Subcutaneous adipose tissue (tissue), 4 donors: Measurements from ENCODE around the gene FAAP20. TPM values are rescaled to one million over a fixed set of nuclear protein-coding genes. Genes with fewer than 3 reads are reported as not detected.

Experiments used
- total RNA-seq, 4 donors: library from RNA; depleted of rRNA; stranded (reverse); fragments of >200 nt; gene quantifications; one replicate each; pipeline ENCODE4 v1.1.0, GENCODE V29; 2016
- TF ChIP-seq, protein P1 (sequence below): fragments of 450-650 bp; IDR thresholded peaks from one replicate; pipeline ENCODE4 v1.5.1; 2016; ENCODE audit warnings: low read depth, mild to moderate bottlenecking, control low read depth, antibody characterized with exemption, moderate library complexity

The FAAP20 gene
- total RNA-seq, 4 donors from 2014 or later: 15.8 to 41.1 (median 34.1) TPM

DNA sequence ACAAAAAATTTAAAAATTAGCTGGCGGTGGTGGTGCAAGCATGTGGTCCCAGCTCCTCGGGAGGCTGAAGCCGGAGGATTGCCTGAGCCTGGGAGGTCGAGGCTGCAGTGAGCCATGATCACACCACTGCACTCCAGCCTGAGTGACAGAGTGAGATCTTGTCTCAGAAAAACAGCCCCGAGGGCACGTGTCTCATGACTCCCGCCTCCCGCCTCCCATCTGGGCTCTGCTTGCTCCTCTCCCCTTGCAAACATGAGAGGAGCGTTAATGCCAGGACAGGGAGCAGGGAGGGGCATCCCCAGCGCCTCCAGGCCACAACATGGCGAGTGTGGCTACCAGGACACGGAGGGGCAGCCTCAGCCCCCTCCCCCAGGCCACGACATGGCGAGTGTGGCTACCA, 28.3 kb downstream of the FAAP20 start:
- TF ChIP-seq, protein P1, sequence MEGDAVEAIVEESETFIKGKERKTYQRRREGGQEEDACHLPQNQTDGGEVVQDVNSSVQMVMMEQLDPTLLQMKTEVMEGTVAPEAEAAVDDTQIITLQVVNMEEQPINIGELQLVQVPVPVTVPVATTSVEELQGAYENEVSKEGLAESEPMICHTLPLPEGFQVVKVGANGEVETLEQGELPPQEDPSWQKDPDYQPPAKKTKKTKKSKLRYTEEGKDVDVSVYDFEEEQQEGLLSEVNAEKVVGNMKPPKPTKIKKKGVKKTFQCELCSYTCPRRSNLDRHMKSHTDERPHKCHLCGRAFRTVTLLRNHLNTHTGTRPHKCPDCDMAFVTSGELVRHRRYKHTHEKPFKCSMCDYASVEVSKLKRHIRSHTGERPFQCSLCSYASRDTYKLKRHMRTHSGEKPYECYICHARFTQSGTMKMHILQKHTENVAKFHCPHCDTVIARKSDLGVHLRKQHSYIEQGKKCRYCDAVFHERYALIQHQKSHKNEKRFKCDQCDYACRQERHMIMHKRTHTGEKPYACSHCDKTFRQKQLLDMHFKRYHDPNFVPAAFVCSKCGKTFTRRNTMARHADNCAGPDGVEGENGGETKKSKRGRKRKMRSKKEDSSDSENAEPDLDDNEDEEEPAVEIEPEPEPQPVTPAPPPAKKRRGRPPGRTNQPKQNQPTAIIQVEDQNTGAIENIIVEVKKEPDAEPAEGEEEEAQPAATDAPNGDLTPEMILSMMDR: no peak

DNA sequence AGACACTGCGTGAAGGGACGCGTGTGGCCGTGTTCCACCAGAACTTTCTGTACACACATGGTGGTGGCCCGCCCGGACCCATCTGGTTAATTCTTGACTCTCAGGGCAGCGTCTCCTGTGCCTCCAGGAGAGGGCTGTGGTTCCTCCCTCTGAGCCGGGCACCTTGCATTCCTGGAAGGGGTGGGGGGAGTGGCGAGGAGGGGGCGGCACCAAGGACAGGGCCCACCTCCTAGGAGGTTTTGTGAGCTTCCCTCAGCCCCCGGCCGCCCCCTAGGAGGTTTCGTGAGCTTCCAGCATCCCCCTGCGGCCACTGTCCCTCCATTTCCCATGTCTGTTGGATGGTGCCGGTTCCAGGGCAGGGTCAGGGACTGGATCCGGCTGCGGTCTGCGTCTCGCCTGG, 28.9 kb downstream of the FAAP20 start:
- TF ChIP-seq, protein P1: no peak

DNA sequence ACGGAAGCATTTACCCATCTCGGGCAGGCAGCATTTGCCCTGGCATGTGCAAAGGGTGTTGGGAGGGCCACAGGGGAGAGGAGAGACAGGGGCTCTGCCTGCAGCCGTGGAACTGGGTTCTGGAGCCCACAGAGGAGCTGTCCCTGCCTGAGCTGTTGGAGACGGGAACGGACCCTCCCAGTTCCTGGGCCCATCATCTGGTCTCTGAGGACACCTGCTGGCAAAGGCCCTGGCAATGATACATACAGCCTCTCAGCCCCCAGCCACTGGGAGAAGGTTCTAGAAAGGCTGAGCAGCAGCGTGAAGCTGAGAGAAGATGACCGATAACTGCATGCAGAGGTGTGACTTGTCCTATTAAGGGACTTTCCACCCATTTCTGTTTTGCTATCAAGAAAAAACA, 31.4 kb downstream of the FAAP20 start:
- TF ChIP-seq, protein P1: no peak

DNA sequence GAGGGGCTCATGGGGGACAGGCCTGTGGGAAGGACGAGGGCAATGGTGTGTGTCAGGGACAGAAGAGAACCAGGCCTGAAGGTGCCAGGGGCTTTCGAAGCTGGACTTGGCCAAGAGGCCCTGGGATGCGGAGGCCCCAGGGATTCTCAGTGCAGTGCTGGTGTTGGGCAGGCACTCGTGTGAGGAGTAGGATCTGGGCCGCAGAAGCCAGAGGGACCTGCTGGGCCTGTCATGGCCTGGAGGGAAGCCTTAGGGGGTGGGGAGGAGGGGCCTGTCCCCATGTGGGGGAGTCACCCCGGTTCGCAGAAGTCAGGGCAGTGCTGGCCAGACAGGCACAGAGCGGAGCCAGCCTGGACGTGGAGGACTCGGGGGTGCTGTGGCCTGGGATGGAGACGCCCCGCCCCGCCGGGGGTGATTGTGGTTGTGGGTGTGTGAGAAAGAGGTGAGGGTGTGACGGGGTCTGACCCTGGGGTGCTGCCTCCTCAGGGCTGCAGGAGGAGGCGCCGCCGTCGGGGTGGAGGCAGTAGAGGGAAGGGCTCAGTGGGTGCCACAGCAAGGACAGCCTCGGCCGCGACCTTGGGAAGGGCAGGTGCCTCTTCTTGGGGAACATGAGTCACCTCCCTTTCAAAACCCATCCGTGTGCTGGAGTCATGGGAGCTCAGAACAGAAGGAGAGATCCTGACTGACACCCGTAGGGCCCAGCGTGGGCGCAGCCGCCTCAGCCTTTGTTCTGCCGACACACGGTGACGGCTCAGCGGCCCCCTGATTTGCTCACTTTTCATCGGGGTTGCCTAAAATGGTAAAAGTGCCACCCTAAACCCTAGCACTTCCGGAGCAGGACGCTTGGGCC, 33.9 kb downstream of the FAAP20 start:
- TF ChIP-seq, protein P1: no peak

DNA sequence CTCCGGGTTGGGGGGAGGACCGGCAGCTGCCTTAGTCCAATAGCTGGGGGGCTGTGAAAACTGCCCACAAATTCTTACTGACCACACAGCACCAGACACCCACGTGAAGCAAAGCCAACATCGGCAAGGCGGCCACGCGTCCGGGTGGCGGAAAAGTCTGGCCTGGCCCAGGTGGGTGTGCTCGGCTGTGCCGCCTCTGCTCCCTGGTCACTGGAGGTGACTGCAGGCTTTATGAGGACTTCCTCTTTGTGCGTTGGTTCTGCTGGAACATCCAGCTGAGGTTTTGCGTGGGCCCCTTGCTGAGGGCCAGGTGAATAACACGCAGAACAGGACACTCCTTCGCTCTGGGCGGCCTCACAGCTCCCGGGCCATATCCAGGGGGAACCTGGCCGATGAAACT, 35.4 kb downstream of the FAAP20 start:
- TF ChIP-seq, protein P1: no peak

DNA sequence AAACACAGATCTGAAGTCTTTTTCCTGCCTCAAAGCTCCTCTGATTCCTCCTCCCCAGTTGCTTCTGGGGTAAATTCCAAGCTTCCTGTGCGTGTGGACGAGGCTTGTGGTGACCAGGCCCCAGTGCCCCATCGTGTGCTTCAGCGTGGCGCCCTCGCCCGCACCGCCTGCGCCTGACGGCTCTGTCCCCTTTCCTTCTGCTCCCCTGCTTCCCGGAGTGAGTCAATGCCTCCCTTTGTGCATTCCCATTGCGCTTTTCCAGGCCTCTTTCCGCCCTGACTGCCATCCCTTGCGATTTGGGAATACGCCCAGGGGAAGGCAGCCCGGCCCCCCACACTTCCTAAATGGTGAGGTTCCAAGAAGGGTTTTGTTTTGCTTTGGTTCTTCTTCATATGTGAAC, 36.3 kb downstream of the FAAP20 start:
- TF ChIP-seq, protein P1: no peak

DNA sequence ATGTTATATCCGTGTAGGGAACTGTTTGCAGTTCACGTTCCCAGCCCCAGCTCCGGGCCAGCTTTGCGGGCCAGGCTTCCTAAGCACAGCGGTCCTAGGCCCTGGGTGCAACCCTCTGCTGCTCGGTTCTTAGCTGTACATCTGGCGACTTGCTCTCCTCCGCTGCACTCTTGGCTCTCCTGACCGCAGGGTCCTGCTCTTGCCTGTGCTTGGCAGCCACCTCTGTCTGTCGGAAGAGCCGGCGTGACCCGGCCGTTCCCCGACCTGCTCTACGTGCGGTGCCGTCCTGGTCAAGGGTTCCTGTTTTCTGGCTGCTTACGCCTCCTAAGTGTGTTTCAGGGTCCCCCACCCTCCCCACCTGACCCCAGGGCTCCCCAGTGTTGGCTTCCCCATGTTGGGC, 36.7 kb downstream of the FAAP20 start:
- TF ChIP-seq, protein P1: no peak
